GM12878 (cell line): ENCODE results near the gene SMARCAL1. TPM values are rescaled to one million over a fixed set of nuclear protein-coding genes. Genes with fewer than 3 reads are reported as not detected.

ENCODE experiments used
- ATAC-seq: fragments of 200-7000 bp; cut with Tn5 transposase; 3 replicates; pipeline ENCODE4 v1.9.1; 2020; ENCODE audit warnings: mild to moderate bottlenecking, moderate library complexity
- BruUV-seq: library from RNA; stranded (reverse); fragments of 400-500 nt; replicated peaks from 2 replicates; lab custom pipeline; 2021; lab: Mats Ljungman, UMichigan
- CTCF ChIA-PET: fragments of 300-600 bp; sonication (Branson Sonifier 250); formaldehyde crosslinking; extraction: SDS; loops from one replicate; lab custom pipeline; 2021; ENCODE audit warnings: inconsistent platforms; lab: Yijun Ruan, JAX
- POLR2A ChIA-PET: fragments of 350-600 bp; formaldehyde crosslinking; extraction: SDS; loops from one replicate; lab custom pipeline; 2021; ENCODE audit warnings: inconsistent platforms; lab: Charles Lee
- RAD21 ChIA-PET: fragments of 300-600 bp; sonication (Branson Sonifier 250); formaldehyde crosslinking; loops from one replicate; lab custom pipeline; 2023; ENCODE audit warnings: antibody characterized with exemption; ENCODE audit not compliant: unreplicated experiment; lab: Charles Lee
- SMC1A ChIA-PET: fragments of 300-600 bp; sonication (Branson Sonifier 250); formaldehyde crosslinking; loops from one replicate; lab custom pipeline; 2023; ENCODE audit not compliant: unreplicated experiment, uncharacterized antibody; lab: Charles Lee
- DNase-seq: peaks from one replicate; pipeline ENCODE4 v3.0.0-alpha.2; 2011; ENCODE audit warnings: low read depth, low spot score
- FAIRE-seq: peaks from 3 replicates; lab custom pipeline; 2011; peaks lifted over from hg19 to GRCh38; lab: Jason Lieb, UNC
- H2AFZ ChIP-seq: 2 replicates; pipeline ENCODE4 v1.6.0; 2011; ENCODE audit warnings: low read depth, low read length, control low read depth; ENCODE audit not compliant: control insufficient read depth
- H3K27ac ChIP-seq: 2 replicates; pipeline ENCODE4 v1.5.1; 2011; ENCODE audit warnings: control low read depth; ENCODE audit not compliant: control insufficient read depth, insufficient read depth
- H3K27me3 ChIP-seq, 2 experiments: replicated peaks in 1 of 2; 2 replicates each; pipeline versions ENCODE4 v1.6.0 to v1.6.1; 2011; ENCODE audit warnings: low read length in 1 of 2; ENCODE audit not compliant: control insufficient read depth in 2 of 2, insufficient read depth in 2 of 2
- H3K36me3 ChIP-seq, 2 experiments: 2 replicates each; pipeline ENCODE4 v1.5.1; 2011; ENCODE audit warnings: low read length in 1 of 2; ENCODE audit not compliant: control insufficient read depth in 2 of 2, insufficient read depth in 2 of 2
- H3K4me1 ChIP-seq: 2 replicates; pipeline ENCODE4 v1.6.1; 2011; ENCODE audit warnings: mild to moderate bottlenecking, low read length, moderate library complexity, mixed read lengths; ENCODE audit not compliant: control insufficient read depth, insufficient read depth
- H3K4me2 ChIP-seq: 2 replicates; pipeline ENCODE4 v1.6.0; 2011; ENCODE audit warnings: control low read depth; ENCODE audit not compliant: control insufficient read depth, insufficient read depth
- H3K4me3 ChIP-seq: fragments of 200-600 bp; sonication (generic); 2 replicates; pipeline ENCODE4 v1.5.1; 2016
- H3K79me2 ChIP-seq: 2 replicates; pipeline ENCODE4 v1.6.0; 2011; ENCODE audit warnings: low read length; ENCODE audit not compliant: control insufficient read depth, insufficient read depth
- H3K9ac ChIP-seq: 2 replicates; pipeline ENCODE4 v1.8.0; 2011; ENCODE audit warnings: low read length, control low read depth, mixed read lengths; ENCODE audit not compliant: control insufficient read depth, insufficient read depth
- H3K9me3 ChIP-seq: replicated peaks from 3 replicates; pipeline ENCODE4 v1.5.1; 2011; ENCODE audit warnings: mild to moderate bottlenecking, low read length; ENCODE audit not compliant: control insufficient read depth, insufficient read depth
- H4K20me1 ChIP-seq: 2 replicates; pipeline ENCODE4 v1.6.0; 2011; ENCODE audit not compliant: control insufficient read depth, insufficient read depth
- CEBPB ChIP-seq, 2 experiments: fragments of 150-350 bp in 1 of 2; IDR thresholded peaks; 2 replicates each; pipeline ENCODE4 v1.6.1; 2012 to 2014; ENCODE audit warnings: low read depth in 2 of 2, low read length in 2 of 2, borderline replicate concordance in 1 of 2, inconsistent platforms in 1 of 2
- CHD4 ChIP-seq: fragments of 200-600 bp; sonication (generic); IDR thresholded peaks from 2 replicates; pipeline ENCODE4 v1.6.1; 2016; ENCODE audit warnings: mild to moderate bottlenecking
- MAX ChIP-seq: IDR thresholded peaks from 2 replicates; pipeline ENCODE4 v1.6.1; 2012; ENCODE audit warnings: low read depth, low read length, improper control_type of control experiment
- NFXL1 ChIP-seq: fragments of 450-650 bp; IDR thresholded peaks from 2 replicates; pipeline ENCODE4 v1.6.1; 2017; ENCODE audit warnings: antibody characterized with exemption, mild to moderate bottlenecking, borderline replicate concordance
- PKNOX1 ChIP-seq: fragments of 450-650 bp; IDR thresholded peaks from 2 replicates; pipeline ENCODE4 v1.6.1; 2016; ENCODE audit warnings: mild to moderate bottlenecking
- RBBP5 ChIP-seq: fragments of 200-600 bp; sonication (generic); conservative IDR thresholded peaks from 2 replicates; pipeline ENCODE4 v1.6.1; 2016
- SUZ12 ChIP-seq: fragments of 200-600 bp; sonication (generic); IDR thresholded peaks from one replicate; pipeline ENCODE4 v1.6.1; 2018; ENCODE audit warnings: antibody characterized with exemption, mild to moderate bottlenecking; ENCODE audit not compliant: unreplicated experiment
- TCF7 ChIP-seq: IDR thresholded peaks from 2 replicates; pipeline ENCODE4 v1.6.1; 2014; ENCODE audit warnings: antibody characterized with exemption, borderline replicate concordance
- ZBTB40 ChIP-seq: fragments of 450-650 bp; IDR thresholded peaks from 2 replicates; pipeline ENCODE4 v1.6.1; 2016; ENCODE audit warnings: mild to moderate bottlenecking, moderate library complexity, borderline replicate concordance
- ZNF384 ChIP-seq: IDR thresholded peaks from 2 replicates; pipeline ENCODE4 v1.6.1; 2012; ENCODE audit warnings: low read depth, mild to moderate bottlenecking, low read length, improper control_type of control experiment, borderline replicate concordance
- ZNF687 ChIP-seq: fragments of 450-650 bp; IDR thresholded peaks from 2 replicates; pipeline ENCODE4 v1.6.1; 2017; ENCODE audit warnings: mild to moderate bottlenecking, moderate library complexity
- WGBS: methylation state at CpG from one replicate; pipeline ENCODE4 v1.1.6; 2016; ENCODE audit warnings: low lambda C conversion rate; ENCODE audit not compliant: insufficient replicate concordance, insufficient coverage; ENCODE audit errors: missing lambda C conversion rate; 5-methylcytosine and 5-hydroxymethylcytosine counted together
- in situ Hi-C: fragments of 300-500 bp; cut with MboI; formaldehyde crosslinking; loops from 9 replicates; pipeline ENCODE4 v1.14.3; 2018; ENCODE audit warnings: mixed read lengths
- intact Hi-C: fragments of 100-400 bp; cut with micrococcal nuclease; formaldehyde crosslinking; loops from one replicate; pipeline ENCODE4 v1.14.2; 2022; ENCODE audit not compliant: unreplicated experiment
- polyA plus RNA-seq, 11 experiments: library from polyadenylated mRNA; depleted of rRNA in 4 of 11; unstranded in 6 of 11; stranded (reverse) in 5 of 11; fragments of >200 nt; fragmentation: Nextera tagmentation in 4 of 11; fragmentation: Illumina TruSeq in 1 of 11; extraction: Ambion mirVana in 4 of 11; extraction: Trizol in 1 of 11; gene quantifications; 1 replicate in 1 of 11; 2 replicates in 10 of 11; pipeline versions ENCODE4 v1.2.1 to v1.2.3, GENCODE V29; 2011 to 2016; ENCODE audit warnings: inconsistent platforms in 2 of 11, missing spikeins in 2 of 11, low read depth in 1 of 11
- total RNA-seq, 4 experiments: library from RNA; depleted of rRNA in 3 of 4; stranded (reverse); fragments of >200 nt in 3 of 4; fragmentation: Illumina TruSeq in 1 of 4; extraction: Trizol in 1 of 4; gene quantifications; 2 replicates each; pipeline versions ENCODE4 v1.2.1 to v1.2.3, GENCODE V29; 2013 to 2021

SMARCAL1 gene
- total and polyA plus RNA-seq, 10 of the 15 experiments (the other 5 are each of a cell fraction or from before 2014, with no cell fraction given) = 10.8 to 32.9 (median 21.8) TPM

GRCh38 chr2:216480221-216480620 is 67.9 kb downstream of the SMARCAL1 start:
- H3K4me2 ChIP-seq = no peak overlapping the region
- no peaks in the 10 kb centered on the region for H4K20me1 ChIP-seq
- no peaks in the 10 kb centered on the region for H3K79me2 ChIP-seq
- H3K27ac ChIP-seq = no peak overlapping the region
- 95% methylated on average over 3 of the region's 3 CpGs for WGBS
- SMC1A ChIA-PET = no interaction called here
- RAD21 ChIA-PET = no interaction called here
- POLR2A ChIA-PET = no interaction called here
- no peak for TF ChIP-seq MAX
- TF ChIP-seq ZNF687 = no peak
- no peak for TF ChIP-seq SUZ12
- TF ChIP-seq ZBTB40 = no peak
- no peak for TF ChIP-seq PKNOX1
- TF ChIP-seq ZNF384 = no peak
- no peak for TF ChIP-seq NFXL1
- TF ChIP-seq TCF7 = no peak
- TF ChIP-seq CEBPB (IDR thresholded peaks at IDR 0.05; ENCODE audit: borderline replicate concordance in 1 of 2, low read depth in 2 of 2, low read length in 2 of 2) = no peak
- TF ChIP-seq CHD4 = no peak
- TF ChIP-seq RBBP5 = no peak
- TF ChIP-seq, all 136 proteins: peak for 0
- H3K9me3 ChIP-seq = no peaks in the 10 kb centered on the region
- peaks cover 5% of the 10 kb centered on the region for H3K4me1 ChIP-seq
- CTCF ChIA-PET = no interaction called here
- DNase-seq (no peak), ATAC-seq (no peak), FAIRE-seq (no peak)
- intact Hi-C loops (no loop called here), in situ Hi-C loops (no loop called here)
- no peak overlapping the region for H2AFZ ChIP-seq
- no TSS peak for BruUV-seq
- H3K36me3 ChIP-seq = peaks cover 2 to 4% of the 10 kb centered on the region in 2 experiments
- no peak overlapping the region for H3K9ac ChIP-seq
- H3K27me3 ChIP-seq = no peaks in the 10 kb centered on the region
- H3K4me3 ChIP-seq = no peak overlapping the region
